SK-N-SH treated with all-trans-retinoic acid at 6 μM for 48 hours (cell line): ENCODE data around the gene COL19A1.

Source experiments
- ATAC-seq: fragments of 200-7000 bp; cut with Tn5 transposase; 3 replicates; pipeline ENCODE4 v1.9.1; 2020; ENCODE audit warnings: mild to moderate bottlenecking, moderate library complexity
- ARNTL ChIP-seq: fragments of 450-650 bp; formaldehyde crosslinking; IDR thresholded peaks from 2 replicates; pipeline ENCODE4 v1.5.0; 2020; ENCODE audit warnings: low read depth, mild to moderate bottlenecking, moderate library complexity, borderline replicate concordance
- BACH2 ChIP-seq: fragments of 250-450 bp; sonication (Bioruptor Pico); IDR thresholded peaks from 2 replicates; pipeline ENCODE4 v1.9.0; 2021; ENCODE audit warnings: mild to moderate bottlenecking, borderline replicate concordance
- CSDC2 ChIP-seq: fragments of 250-450 bp; sonication (Bioruptor Pico); IDR thresholded peaks from 2 replicates; pipeline ENCODE4 v1.5.0; 2020; ENCODE audit warnings: mild to moderate bottlenecking, moderate library complexity
- ESRRG ChIP-seq: fragments of 250-450 bp; sonication (Bioruptor Pico); IDR thresholded peaks from 2 replicates; pipeline ENCODE4 v1.6.1; 2021; ENCODE audit warnings: mild to moderate bottlenecking
- GLIS3 ChIP-seq: fragments of 250-450 bp; sonication (Bioruptor Pico); IDR thresholded peaks from 2 replicates; pipeline ENCODE4 v1.5.0; 2020; ENCODE audit warnings: mild to moderate bottlenecking, moderate library complexity
- ISL1 ChIP-seq: fragments of 250-450 bp; sonication (Bioruptor Pico); IDR thresholded peaks from 2 replicates; pipeline ENCODE4 v2.1.2; 2022; ENCODE audit warnings: mild to moderate bottlenecking, moderate library complexity
- OSR1 ChIP-seq: fragments of 250-450 bp; sonication (Bioruptor Pico); IDR thresholded peaks from 2 replicates; pipeline ENCODE4 v1.8.0; 2022; ENCODE audit warnings: moderate library complexity, mild to moderate bottlenecking, inconsistent platforms
- PPARA ChIP-seq: fragments of 250-450 bp; sonication (Bioruptor Pico); IDR thresholded peaks from 2 replicates; pipeline ENCODE4 v1.5.0; 2020; ENCODE audit warnings: mild to moderate bottlenecking, borderline replicate concordance
- RARB ChIP-seq: fragments of 250-450 bp; sonication (Bioruptor Pico); IDR thresholded peaks from 2 replicates; pipeline ENCODE4 v1.8.0; 2021; ENCODE audit warnings: mild to moderate bottlenecking, moderate library complexity
- SNAI2 ChIP-seq: fragments of 250-450 bp; sonication (Bioruptor Pico); IDR thresholded peaks from 2 replicates; pipeline ENCODE4 v1.5.0; 2020; ENCODE audit warnings: mild to moderate bottlenecking, moderate library complexity
- TCF4 ChIP-seq: fragments of 250-450 bp; sonication (Bioruptor Pico); IDR thresholded peaks from 2 replicates; pipeline ENCODE4 v1.8.0; 2021; ENCODE audit warnings: mild to moderate bottlenecking, moderate library complexity, borderline replicate concordance
- TOX ChIP-seq: fragments of 250-450 bp; sonication (Bioruptor Pico); IDR thresholded peaks from 2 replicates; pipeline ENCODE4 v1.8.0; 2021; ENCODE audit warnings: mild to moderate bottlenecking, moderate library complexity, borderline replicate concordance
- ZC3H10 ChIP-seq: fragments of 250-450 bp; sonication (Bioruptor Pico); IDR thresholded peaks from 2 replicates; pipeline ENCODE4 v1.5.1; 2021; ENCODE audit warnings: mild to moderate bottlenecking, moderate library complexity
- ZFP3 ChIP-seq: fragments of 250-450 bp; sonication (Bioruptor Pico); IDR thresholded peaks from 2 replicates; pipeline ENCODE4 v1.5.0; 2020; ENCODE audit warnings: mild to moderate bottlenecking, moderate library complexity
- ZFP30 ChIP-seq: fragments of 450-650 bp; formaldehyde crosslinking; IDR thresholded peaks from 2 replicates; pipeline ENCODE4 v1.5.0; 2022; ENCODE audit warnings: mild to moderate bottlenecking, moderate library complexity
- ZNF565 ChIP-seq: fragments of 450-650 bp; formaldehyde crosslinking; conservative IDR thresholded peaks from 2 replicates; pipeline ENCODE4 v1.5.0; 2020; ENCODE audit warnings: low read depth, mild to moderate bottlenecking, moderate library complexity
- ZNF70 ChIP-seq: fragments of 450-650 bp; formaldehyde crosslinking; IDR thresholded peaks from 2 replicates; pipeline ENCODE4 v1.5.0; 2020; ENCODE audit warnings: mild to moderate bottlenecking, moderate library complexity
- ZNF8 ChIP-seq: fragments of 450-650 bp; formaldehyde crosslinking; IDR thresholded peaks from 2 replicates; pipeline ENCODE4 v1.5.0; 2020; ENCODE audit warnings: mild to moderate bottlenecking, moderate library complexity
- TF ChIP-seq, protein P1 (sequence below): fragments of 250-450 bp; sonication (Bioruptor Pico); IDR thresholded peaks from 2 replicates; pipeline ENCODE4 v1.5.0; 2020; ENCODE audit warnings: mild to moderate bottlenecking, moderate library complexity
- TF ChIP-seq, protein P2 (sequence below): fragments of 250-450 bp; sonication (Bioruptor Pico); IDR thresholded peaks from 2 replicates; pipeline ENCODE4 v1.5.1; 2020; ENCODE audit warnings: low read depth, mild to moderate bottlenecking, moderate library complexity
- TF ChIP-seq, protein P3 (sequence below): fragments of 250-450 bp; sonication (Bioruptor Pico); IDR thresholded peaks from 2 replicates; pipeline ENCODE4 v1.8.0; 2021; ENCODE audit warnings: low read depth, mild to moderate bottlenecking, moderate library complexity, borderline replicate concordance
- TF ChIP-seq, protein P4 (sequence below): fragments of 250-450 bp; sonication (Bioruptor Pico); IDR thresholded peaks from 2 replicates; pipeline ENCODE4 v1.5.1; 2021; ENCODE audit warnings: mild to moderate bottlenecking, moderate library complexity

The COL19A1 gene

DNA sequence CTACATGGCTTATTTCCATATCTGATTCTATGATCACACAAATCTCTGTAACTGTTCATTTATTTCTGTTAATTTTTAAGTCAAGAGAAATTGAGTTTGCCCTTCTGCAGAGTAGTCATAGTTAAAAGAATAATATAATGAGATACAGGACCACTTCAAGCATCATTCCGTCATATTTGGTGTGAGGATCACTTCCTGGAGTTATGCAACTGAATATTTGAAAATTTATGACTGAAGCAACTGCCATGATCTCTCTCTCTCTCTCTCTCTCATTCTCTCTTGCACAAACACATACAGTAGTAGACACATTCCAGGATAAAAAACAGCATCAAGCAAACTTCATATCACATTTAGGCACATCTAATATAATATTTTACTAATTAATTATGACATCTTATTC is 320.1 kb downstream of the COL19A1 start (continued):
- TF ChIP-seq ZFP30 (CRISPR knock-in tag) (no peak), ISL1 (no peak), ZFP3 (CRISPR knock-in tag) (no peak), ARNTL (CRISPR knock-in tag) (no peak), ZNF70 (CRISPR knock-in tag) (no peak), CSDC2 (CRISPR knock-in tag) (no peak), BACH2 (no peak), ESRRG (CRISPR knock-in tag) (no peak)
- TF ChIP-seq, protein P1, sequence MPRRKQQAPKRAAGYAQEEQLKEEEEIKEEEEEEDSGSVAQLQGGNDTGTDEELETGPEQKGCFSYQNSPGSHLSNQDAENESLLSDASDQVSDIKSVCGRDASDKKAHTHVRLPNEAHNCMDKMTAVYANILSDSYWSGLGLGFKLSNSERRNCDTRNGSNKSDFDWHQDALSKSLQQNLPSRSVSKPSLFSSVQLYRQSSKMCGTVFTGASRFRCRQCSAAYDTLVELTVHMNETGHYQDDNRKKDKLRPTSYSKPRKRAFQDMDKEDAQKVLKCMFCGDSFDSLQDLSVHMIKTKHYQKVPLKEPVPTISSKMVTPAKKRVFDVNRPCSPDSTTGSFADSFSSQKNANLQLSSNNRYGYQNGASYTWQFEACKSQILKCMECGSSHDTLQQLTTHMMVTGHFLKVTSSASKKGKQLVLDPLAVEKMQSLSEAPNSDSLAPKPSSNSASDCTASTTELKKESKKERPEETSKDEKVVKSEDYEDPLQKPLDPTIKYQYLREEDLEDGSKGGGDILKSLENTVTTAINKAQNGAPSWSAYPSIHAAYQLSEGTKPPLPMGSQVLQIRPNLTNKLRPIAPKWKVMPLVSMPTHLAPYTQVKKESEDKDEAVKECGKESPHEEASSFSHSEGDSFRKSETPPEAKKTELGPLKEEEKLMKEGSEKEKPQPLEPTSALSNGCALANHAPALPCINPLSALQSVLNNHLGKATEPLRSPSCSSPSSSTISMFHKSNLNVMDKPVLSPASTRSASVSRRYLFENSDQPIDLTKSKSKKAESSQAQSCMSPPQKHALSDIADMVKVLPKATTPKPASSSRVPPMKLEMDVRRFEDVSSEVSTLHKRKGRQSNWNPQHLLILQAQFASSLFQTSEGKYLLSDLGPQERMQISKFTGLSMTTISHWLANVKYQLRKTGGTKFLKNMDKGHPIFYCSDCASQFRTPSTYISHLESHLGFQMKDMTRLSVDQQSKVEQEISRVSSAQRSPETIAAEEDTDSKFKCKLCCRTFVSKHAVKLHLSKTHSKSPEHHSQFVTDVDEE (CRISPR knock-in tag): no peak

DNA sequence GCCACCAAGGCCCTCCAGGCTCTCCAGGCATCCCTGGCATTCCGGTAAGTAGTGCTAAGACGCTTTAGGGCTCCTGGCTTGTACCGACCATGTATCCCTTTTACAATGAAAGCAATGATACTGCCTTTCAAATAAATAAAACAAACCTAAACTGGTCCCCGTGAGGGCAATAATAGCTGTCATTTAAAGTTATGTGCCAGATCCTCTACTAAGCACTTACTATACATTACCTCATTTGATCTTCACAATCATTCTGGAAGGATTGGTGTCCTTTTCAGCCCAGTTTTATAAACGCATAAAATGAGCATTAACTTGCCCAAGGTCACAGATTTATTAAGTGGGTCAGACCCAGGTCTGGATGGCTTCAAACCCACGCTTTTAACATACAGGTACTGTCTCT is 321.8 kb downstream of the COL19A1 start:
- no peak for TF ChIP-seq CSDC2 (CRISPR knock-in tag)
- no peak for TF ChIP-seq OSR1 (CRISPR knock-in tag)
- TF ChIP-seq, protein P2, sequence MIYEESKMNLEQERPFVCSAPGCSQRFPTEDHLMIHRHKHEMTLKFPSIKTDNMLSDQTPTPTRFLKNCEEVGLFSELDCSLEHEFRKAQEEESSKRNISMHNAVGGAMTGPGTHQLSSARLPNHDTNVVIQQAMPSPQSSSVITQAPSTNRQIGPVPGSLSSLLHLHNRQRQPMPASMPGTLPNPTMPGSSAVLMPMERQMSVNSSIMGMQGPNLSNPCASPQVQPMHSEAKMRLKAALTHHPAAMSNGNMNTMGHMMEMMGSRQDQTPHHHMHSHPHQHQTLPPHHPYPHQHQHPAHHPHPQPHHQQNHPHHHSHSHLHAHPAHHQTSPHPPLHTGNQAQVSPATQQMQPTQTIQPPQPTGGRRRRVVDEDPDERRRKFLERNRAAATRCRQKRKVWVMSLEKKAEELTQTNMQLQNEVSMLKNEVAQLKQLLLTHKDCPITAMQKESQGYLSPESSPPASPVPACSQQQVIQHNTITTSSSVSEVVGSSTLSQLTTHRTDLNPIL (CRISPR knock-in tag): no peak
- no peak for TF ChIP-seq RARB (CRISPR knock-in tag)
- no peak for TF ChIP-seq ZNF8 (CRISPR knock-in tag)
- TF ChIP-seq, protein P3, sequence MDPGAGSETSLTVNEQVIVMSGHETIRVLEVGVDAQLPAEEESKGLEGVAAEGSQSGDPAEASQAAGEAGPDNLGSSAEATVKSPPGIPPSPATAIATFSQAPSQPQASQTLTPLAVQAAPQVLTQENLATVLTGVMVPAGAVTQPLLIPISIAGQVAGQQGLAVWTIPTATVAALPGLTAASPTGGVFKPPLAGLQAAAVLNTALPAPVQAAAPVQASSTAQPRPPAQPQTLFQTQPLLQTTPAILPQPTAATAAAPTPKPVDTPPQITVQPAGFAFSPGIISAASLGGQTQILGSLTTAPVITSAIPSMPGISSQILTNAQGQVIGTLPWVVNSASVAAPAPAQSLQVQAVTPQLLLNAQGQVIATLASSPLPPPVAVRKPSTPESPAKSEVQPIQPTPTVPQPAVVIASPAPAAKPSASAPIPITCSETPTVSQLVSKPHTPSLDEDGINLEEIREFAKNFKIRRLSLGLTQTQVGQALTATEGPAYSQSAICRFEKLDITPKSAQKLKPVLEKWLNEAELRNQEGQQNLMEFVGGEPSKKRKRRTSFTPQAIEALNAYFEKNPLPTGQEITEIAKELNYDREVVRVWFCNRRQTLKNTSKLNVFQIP (CRISPR knock-in tag): no peak
- TF ChIP-seq, protein P4, sequence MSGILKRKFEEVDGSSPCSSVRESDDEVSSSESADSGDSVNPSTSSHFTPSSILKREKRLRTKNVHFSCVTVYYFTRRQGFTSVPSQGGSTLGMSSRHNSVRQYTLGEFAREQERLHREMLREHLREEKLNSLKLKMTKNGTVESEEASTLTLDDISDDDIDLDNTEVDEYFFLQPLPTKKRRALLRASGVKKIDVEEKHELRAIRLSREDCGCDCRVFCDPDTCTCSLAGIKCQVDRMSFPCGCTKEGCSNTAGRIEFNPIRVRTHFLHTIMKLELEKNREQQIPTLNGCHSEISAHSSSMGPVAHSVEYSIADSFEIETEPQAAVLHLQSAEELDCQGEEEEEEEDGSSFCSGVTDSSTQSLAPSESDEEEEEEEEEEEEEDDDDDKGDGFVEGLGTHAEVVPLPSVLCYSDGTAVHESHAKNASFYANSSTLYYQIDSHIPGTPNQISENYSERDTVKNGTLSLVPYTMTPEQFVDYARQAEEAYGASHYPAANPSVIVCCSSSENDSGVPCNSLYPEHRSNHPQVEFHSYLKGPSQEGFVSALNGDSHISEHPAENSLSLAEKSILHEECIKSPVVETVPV (CRISPR knock-in tag): no peak
- no peak for TF ChIP-seq TCF4 (CRISPR knock-in tag)
- no peak for TF ChIP-seq BACH2
- no peak for TF ChIP-seq ARNTL (CRISPR knock-in tag)
- no peak for TF ChIP-seq SNAI2 (CRISPR knock-in tag)
- no peak for TF ChIP-seq GLIS3 (CRISPR knock-in tag)
- TF ChIP-seq ZNF70 (CRISPR knock-in tag): no peak
- TF ChIP-seq, protein P1 (CRISPR knock-in tag): no peak
- TF ChIP-seq ZFP3 (CRISPR knock-in tag): no peak
- no peak for TF ChIP-seq ESRRG (CRISPR knock-in tag)
- no peak for ATAC-seq

DNA sequence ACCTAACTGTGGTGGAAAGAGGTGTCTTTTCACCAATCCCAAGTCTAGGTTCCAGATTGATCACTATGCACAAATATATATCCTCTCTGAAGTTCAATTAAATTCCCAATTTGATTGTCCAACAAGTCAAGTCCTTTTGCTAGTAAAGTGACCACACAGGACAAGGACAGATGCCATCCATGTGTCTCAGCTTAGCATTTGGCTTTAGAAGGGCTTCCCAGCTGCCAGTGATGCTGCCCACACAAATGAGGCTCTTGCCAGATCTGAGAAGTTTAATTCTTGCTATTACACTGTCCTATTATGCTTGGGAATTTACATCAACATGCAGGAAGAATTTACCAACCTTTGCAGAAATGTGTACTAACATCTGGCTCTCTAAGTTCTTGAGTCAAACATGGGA is 328.1 kb downstream of the COL19A1 start:
- ATAC-seq: no peak
- no peak for TF ChIP-seq TOX (CRISPR knock-in tag)
- no peak for TF ChIP-seq CSDC2 (CRISPR knock-in tag)
- TF ChIP-seq, protein P1 (CRISPR knock-in tag): no peak
- TF ChIP-seq ESRRG (CRISPR knock-in tag): no peak
- no peak for TF ChIP-seq ZFP3 (CRISPR knock-in tag)
- no peak for TF ChIP-seq ZC3H10 (CRISPR knock-in tag)
- TF ChIP-seq TCF4 (CRISPR knock-in tag): no peak
- no peak for TF ChIP-seq PPARA (CRISPR knock-in tag)
- no peak for TF ChIP-seq BACH2
- TF ChIP-seq ZNF565 (CRISPR knock-in tag): no peak
- no peak for TF ChIP-seq ISL1
